Smooth muscle cell (in vitro differentiated cells): ENCODE results near the gene WDR26. TPM values are rescaled to one million over a fixed set of nuclear protein-coding genes. Genes with fewer than 3 reads are reported as not detected.

Experiments
- microRNA-seq: library from miRNA; unstranded; fragments of <30 nt; microRNA quantifications from one replicate; pipeline ENCODE4, GENCODE V29; 2016; ENCODE audit warnings: borderline number of aligned reads
- polyA plus RNA-seq: library from polyadenylated mRNA; unstranded; fragments of >200 nt; fragmentation: Nextera tagmentation; extraction: Ambion mirVana; gene quantifications from 2 replicates; pipeline ENCODE4 v1.2.1, GENCODE V29; 2016
- small RNA-seq: library from RNA; depleted of rRNA; stranded (forward); fragments of <200 nt; gene quantifications from one replicate; pipeline ENCODE3, GENCODE V24; 2014
- total RNA-seq: library from RNA; depleted of rRNA; stranded (reverse); fragments of >200 nt; gene quantifications from 2 replicates; pipeline ENCODE4 v1.2.3, GENCODE V29; 2014

WDR26 gene
- total and polyA plus RNA-seq, 2 experiments from 2014 or later = 8.6 to 81.4 TPM

Small RNAs within 50 kb of the gene (microRNA-seq; reads per million reads assigned to microRNA genes)
- 2.9 reads per million for gene MIR4742

Small RNAs within 50 kb of the gene (small RNA-seq; reads per million reads assigned to genes)
- gene MIR4742 = 0.18 reads per million

Other genes with a start within 250 kb of the WDR26 start
- 22.1 and 35.4 TPM in 2 replicates for gene NVL, start 104.6 kb downstream of the WDR26 start, total RNA-seq
- gene NVL, start 104.6 kb downstream of the WDR26 start, polyA plus RNA-seq = 17.3 and 18.4 TPM in 2 replicates
- gene CNIH4, start 77.9 kb downstream of the WDR26 start, total RNA-seq = 61.4 and 69.5 TPM in 2 replicates
- gene CNIH4, start 77.9 kb downstream of the WDR26 start, polyA plus RNA-seq = 121 and 125 TPM in 2 replicates
- gene CNIH3, start 181.5 kb upstream of the WDR26 start, total RNA-seq = 5.3 and 8.0 TPM in 2 replicates
- gene CNIH3, start 181.5 kb upstream of the WDR26 start, polyA plus RNA-seq = 6.6 and 7.2 TPM in 2 replicates